ENCODE results near the gene ASXL3.

The ASXL3 gene

DNA sequence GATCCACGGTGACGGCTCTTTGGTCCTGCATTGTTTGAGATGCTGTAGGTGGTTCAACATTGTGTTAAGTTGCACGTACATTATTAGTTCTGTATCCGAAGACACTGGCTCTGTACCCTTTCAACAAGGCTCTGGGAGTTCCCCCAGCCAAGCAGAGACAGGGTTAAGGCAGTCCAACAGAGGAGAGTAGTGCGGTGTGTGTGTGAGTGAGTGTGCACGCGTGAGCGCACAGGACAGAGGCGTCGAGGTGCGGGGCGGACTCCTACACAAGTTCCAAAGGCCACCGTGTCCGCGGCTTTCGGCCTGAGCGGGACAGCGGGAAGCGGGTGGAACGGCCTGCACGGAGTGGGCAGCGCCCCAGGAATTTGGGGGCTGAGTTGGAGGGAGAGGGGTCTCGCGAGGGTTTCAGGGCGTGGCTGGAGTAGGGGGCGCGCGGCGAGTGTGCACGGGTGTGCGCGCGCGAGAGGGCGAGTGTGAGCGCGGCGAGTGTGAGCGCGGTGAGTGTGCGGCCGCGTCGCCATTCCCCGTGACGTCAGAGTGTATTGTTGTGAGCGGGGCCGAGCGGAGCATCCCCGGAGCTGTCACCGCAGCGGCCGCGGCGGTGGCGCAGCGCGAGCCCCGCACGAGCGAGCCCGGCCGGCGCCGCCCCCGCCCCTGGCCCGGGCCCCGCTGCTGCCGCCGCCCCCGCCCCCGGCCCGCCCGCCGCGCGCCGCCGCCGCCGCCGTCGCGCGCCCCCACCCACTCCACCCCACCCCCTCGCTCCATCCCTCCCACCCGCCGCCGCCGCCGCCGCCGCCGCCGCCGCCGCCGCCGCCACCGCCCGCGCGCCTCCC, at the start of gene ASXL3:
ASXL3 (plus strand) TSS at position 535 of the 833 bp plus-strand sequence. CDS start 413 bp downstream, outside the sequence.
- DNase-seq (ENCODE audit: low read depth in 2 of 3, low spot score in 2 of 3) = no peak

DNA sequence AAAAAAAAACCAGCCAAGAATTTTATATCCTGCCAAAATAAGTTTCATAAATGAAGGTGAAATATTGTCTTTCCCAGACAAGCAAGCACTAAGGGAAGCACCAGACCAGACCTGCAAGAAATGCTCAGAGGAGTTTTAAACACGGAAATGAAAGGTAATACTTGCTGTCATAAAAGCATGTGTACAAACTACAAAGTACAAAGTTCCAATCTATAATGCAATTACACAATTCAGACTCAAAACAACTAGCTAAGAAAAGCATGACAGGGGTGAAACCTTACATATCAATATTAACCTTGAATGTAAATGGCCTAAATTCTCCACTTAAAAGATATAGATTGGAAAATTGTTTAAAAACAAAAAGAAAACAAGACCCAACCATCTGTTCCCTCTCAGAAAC, 45.0 kb upstream of the ASXL3 start:
- no peak for DNase-seq (ENCODE audit: low read depth in 2 of 3, low spot score in 2 of 3)

DNA sequence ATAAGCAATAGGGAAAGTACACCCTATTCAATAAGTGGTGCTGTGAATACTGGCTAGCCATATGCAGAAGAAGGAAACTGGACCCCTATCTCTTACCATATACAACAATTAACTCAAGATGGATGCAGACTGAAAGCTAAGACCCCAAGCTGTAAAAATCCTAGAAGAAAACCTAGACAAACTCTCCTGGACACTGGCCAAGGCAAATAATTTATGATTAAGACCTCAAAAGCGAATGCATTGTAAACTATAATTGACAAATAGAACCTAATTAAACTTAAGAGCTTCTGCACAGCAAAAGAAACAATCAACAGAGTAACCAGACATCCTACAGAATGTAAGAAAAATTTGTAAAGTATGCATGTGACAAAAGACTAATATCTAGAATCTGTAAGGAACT, 41.1 kb upstream of the ASXL3 start:
- DNase-seq (ENCODE audit: low read depth in 2 of 3, low spot score in 2 of 3) = no peak

DNA sequence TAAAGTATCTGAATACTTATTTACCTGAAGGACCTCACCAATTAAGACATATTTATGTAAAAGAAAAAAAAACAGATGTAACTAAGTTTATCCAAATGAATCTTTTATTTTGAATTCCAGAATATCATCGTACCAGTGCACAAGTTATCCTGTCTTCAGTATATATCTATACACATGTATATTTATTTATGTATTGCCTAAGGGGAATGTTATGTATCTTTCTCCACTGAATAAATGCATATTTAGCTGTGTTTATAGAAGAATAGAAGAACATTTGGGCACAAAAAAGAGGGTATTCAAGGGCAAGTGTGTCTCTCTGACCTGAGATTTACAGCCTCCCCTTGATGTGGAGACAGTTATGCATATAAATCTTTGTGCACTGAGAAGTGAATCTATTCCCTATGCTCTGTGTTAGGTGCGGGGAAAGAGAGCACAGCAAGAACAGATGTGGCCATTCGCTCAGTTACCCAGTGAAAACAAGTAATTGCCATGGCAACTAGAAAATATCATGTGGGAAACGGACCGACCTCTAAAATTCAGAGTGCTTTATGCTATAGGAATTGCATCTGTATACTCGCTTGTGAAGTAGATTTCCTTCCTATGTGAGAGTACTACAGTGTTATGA, 39.5 kb upstream of the ASXL3 start:
- DNase-seq (ENCODE audit: low read depth in 2 of 3, low spot score in 2 of 3) = no peak

DNA sequence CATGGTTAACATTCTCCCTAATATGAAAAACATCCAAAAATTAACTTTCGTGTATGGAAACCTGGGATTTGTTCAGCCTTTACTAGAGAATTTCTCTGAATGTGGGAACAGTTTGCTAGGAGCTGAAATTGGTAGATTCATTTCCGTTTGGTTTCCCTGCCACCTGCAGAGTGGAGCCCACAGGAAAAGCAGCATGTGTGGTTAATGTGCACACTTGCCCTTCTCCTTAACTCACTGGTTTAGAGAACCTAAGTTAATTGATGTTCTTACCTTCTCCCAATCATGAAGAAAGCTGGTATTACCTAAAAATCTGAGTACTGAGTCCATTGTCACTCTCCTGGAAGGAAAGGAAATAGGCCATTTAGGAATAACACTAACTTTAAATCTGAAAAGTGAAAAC, 37.6 kb upstream of the ASXL3 start:
- no peak for DNase-seq (ENCODE audit: low read depth in 2 of 3, low spot score in 2 of 3)

DNA sequence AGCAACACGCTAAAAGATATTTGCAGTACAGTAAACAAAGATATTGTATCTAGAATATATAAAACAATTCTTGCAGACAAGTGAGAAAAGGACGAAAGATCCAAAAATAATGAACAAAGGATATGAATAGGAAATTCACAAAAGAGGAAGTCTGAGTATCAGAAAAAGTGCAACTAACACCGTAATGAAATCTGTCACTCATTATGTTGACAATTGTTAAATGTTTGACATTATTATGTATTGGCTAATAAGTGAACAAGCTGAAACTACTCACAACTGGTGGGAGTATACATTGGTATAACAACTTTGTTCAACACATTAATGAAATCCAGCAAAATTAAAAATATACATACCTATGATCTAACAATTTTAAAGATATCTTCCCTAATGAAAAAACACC, 36.7 kb upstream of the ASXL3 start:
- no peak for DNase-seq (ENCODE audit: low read depth in 2 of 3, low spot score in 2 of 3)

DNA sequence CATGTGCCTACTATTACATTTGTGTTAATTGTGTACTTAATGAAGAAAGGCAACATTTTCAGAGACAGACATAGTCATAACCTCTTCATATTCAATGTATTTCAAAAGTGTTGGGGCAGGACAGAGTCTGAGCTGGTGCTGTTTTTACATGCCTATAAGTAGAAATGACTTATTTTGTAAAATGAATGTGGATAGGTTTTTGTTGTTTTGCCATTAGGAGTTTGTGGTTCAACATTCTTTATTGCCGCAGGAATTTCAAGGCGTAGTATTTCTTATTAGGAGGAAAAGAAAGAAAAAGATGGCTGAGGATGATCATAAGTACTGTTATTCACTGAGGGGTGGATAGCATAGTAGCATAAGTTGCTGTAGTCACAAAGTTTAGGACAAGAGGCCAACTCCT, 21.2 kb upstream of the ASXL3 start:
- DNase-seq (ENCODE audit: low read depth in 2 of 3, low spot score in 2 of 3) = no peak

DNA sequence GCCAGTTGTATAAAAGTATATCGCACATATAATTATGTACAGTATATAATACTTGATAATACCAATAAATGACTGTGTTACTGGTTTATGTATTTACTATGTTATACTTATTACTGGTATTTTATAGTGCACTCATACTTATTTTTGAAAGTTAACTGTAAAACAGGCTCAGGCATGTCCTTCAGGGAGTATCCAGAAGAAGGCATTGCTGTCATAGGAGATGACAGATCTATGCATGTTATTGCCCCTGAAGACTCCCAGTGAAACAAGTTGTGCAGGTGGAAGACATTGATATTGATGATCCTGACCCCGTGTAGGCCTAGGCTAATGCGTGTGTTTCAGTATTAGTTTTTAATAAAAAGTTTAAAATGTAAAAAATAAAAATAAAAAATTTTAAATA, 20.3 kb upstream of the ASXL3 start:
- no peak for DNase-seq (ENCODE audit: low read depth in 2 of 3, low spot score in 2 of 3)

DNA sequence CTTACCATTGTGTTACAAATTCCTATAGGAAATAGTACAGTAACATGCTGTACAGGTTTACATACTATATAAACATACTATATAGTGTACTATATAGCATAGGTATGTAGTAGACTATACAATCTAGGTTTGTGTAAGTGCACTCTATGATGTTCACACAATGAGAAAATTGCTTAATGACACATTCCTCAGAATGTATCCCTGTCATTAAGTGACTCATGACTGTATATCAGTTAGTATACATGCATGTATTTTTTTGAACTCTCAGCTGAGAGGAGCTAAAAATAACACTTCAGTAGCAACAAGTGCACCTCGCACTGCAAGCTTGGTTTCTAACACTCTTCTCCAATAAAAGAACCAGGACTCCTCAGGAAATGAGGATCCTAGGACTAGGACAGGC, 19.5 kb upstream of the ASXL3 start:
- DNase-seq (ENCODE audit: low read depth in 2 of 3, low spot score in 2 of 3) = no peak

DNA sequence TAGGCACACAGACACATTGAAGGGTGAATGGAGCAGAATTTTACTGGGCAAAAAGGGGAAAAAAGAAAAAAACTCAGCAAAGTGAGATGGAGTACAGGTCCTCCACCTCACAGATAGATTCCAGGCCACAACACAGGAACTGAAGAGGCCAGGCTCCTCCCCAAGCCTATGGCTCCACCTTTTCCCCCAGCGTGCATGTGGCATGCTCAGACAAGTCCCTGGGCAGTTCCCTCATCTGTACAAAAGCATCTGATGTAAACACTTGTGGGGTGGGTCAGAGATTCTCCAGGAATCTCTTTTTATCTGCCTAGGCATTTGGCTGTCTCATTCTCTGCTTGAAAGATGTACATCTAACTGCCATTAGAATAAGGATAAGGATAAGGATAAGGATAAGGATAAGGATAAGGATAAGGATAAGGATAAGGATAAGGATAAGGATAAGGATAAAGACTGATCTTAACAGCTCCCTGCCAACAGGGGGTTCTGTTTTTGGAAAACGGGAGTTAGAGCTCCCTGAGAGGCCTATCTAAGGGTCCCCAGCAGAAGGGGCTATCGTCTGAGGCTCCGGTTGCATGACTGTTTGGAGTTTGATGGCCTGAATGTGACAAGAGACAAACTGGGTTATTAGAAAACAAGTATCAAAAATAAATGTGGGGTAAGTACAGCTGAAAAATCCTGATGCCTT, 17.2 kb upstream of the ASXL3 start:
- no peak for DNase-seq (ENCODE audit: low read depth in 2 of 3, low spot score in 2 of 3)

DNA sequence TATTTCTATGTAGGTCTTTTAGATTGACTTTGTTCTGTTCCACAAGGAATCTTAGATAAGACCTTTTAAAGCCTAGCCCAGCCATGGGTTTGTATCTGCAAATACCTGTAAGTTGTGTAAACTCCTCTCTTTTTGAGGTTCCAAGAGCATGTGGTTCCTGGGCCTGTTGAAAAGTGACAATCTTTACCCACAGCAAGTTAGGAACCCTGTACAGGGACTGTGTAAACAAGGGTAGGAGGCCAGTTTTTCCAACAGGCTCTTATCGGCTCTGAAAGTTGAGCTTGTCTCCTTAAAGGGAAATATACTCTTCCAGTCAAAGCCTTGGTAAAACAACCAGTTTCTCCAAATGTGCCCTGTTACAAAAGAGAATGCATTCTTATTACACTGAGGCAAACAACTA, 15.3 kb upstream of the ASXL3 start:
- DNase-seq (ENCODE audit: low read depth in 2 of 3, low spot score in 2 of 3) = no peak

DNA sequence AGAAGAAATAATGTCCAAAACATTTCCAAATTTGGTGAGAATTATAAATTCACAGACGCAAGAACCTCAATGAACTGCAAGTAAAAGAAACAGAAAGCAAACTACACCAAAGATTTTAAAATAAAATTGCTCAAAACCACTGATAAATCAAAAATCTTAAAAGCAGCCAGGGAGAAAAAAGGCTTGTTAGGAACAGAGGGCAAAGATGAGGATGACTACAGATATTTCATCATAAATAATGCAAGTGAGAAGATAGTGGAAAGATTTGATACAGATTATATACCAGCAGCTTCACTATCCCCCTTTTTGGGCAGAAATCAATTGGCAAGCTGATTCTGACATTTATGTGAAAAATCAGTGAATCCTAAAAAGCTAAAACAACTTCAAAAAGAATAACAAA, 10.3 kb upstream of the ASXL3 start:
- no peak for DNase-seq (ENCODE audit: low read depth in 2 of 3, low spot score in 2 of 3)

DNA sequence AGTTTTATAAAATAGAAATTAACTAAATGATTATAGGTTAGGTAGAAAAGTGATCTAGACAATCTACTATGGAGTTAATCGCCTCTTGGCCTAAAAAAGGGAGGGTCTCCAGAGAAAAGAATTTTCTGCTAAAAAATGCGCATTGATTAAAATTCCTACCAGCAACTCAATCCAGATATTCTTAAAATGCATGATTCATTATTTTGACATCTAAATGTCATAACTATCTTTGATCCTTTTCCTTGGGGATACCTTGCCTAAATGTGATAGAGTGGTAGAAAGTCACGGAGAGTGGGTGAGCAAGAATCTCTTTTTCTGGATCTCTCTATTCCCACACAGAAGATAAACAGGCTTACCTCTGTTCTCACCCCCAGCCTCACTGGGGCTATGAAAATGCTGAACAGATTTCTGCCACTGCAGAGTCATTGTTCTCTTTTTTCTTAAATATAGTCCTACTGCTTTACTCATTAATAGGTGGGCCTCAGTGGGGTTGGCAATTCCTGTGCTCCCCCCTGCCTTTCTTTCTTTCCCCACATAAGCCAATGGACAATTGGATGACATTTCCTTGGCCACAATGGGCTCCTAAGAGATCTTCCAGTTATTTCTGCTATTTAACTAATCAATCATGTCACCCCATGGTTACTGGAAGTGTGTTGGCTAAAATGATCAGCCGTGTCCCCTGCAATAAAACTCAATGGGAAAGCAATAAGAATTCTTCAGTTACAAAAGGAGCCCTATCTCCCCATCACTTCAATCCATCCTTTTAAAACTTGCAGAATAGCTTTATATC, 5.8 kb upstream of the ASXL3 start:
- no peak for DNase-seq (ENCODE audit: low read depth in 2 of 3, low spot score in 2 of 3)

DNA sequence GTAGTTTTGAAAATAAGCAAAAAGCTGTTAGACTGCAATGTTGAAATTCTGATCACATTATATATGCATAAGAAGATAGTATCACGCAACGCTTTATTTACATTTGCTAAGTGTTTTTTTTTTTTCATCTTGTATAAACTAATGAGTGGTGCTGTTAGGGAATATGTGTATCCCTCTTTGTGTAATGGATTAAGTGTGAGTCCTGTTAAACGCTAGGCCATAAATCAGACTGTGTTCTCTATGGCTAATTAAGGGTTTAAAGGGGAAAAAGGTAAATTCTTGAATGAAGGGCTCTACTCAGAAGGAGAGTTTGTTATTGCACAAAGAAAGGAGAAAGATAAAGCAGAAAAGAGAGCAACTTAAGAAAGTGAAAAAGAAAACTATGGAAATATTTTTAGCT, 4.8 kb upstream of the ASXL3 start:
- DNase-seq (ENCODE audit: low read depth in 2 of 3, low spot score in 2 of 3) = no peak

DNA sequence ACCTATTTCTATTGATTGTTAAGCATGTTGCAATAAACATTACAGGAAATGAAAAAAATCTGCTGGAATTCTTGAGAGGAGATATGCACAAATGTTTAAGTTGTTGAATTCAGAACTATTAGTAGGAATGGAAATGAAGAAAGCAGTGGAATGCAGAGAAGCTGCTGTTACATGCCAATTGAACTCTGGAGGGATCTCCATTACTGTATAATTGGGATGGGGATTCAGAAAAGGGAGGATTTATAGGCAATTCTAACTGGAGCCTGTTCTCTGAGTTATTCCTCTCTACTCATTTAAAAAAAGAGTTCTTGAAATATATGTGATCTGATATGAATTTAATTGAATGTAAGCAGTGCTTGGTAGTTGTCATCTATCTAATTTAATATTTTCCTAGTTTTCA, 2.6 kb upstream of the ASXL3 start:
- DNase-seq (ENCODE audit: low read depth in 2 of 3, low spot score in 2 of 3) = no peak

DNA sequence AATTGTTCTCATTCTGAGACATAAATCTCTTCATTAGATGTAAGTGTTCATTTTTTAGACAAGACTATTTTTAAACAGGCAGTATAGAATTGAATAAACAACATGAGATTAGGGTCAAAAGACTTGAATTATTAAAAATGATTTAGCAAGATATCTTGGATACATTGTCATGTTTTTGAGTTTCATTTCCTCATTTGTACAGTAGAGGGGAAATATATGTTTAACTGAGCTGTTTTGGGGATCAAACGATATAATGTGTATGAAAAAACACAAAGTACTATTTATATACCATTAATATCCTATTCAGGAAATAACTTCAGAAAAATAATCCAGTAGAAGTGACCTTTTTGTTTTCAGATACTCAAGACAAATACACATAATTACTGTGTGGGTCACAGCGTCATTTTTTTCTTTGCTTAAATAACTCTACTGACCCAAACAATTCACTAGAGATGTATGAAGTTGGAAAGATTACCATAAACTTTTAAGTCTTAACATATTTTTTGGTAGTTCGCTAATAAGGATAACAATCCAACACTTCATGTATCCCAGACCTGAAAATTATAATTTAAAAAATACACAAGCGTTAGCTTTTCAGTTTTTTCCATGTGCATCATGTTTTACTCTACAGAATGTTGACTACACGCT, 896 bp upstream of the ASXL3 start:
- DNase-seq (ENCODE audit: low read depth in 2 of 3, low spot score in 2 of 3) = no peak

DNA sequence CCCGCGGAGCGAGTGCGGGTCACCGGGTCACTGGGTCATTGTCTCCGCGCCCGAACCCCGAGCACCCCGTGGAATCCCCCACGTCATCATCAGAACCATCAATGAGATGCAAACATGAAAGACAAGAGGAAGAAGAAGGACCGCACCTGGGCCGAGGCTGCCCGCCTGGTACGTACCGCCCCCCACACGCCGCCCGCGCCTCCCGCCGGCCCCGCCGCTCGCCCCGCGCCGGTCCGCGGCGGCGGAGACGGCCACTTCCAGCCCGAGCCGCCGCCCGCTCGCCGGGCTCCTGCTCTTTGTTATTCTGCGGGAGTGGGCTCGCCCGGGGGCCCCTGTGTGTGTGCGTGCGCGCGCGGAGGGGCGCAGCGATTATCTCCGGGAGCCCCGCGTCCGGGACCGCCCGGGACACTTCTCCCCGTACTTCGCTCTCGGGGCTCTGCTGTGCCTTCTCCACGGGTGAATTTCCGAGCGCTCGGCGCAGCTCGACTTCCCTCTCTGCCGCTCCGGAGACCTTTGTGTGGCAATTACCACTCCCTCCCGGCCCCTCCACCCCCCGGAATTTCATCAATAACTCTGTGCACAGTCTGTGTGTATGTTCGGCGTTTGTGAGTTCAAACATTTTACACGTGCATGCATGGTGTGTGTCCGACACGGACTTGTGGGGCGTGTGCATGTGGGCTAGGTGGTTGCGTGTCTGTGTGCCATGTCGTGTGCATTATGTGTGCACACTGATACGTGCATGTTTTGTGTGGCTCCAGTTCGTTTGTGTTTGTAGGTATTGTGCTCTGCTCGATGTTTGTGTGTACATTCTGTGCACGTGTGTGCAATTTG, 714 bp downstream of the ASXL3 start:
- DNase-seq (ENCODE audit: low read depth in 2 of 3, low spot score in 2 of 3) = no peak

DNA sequence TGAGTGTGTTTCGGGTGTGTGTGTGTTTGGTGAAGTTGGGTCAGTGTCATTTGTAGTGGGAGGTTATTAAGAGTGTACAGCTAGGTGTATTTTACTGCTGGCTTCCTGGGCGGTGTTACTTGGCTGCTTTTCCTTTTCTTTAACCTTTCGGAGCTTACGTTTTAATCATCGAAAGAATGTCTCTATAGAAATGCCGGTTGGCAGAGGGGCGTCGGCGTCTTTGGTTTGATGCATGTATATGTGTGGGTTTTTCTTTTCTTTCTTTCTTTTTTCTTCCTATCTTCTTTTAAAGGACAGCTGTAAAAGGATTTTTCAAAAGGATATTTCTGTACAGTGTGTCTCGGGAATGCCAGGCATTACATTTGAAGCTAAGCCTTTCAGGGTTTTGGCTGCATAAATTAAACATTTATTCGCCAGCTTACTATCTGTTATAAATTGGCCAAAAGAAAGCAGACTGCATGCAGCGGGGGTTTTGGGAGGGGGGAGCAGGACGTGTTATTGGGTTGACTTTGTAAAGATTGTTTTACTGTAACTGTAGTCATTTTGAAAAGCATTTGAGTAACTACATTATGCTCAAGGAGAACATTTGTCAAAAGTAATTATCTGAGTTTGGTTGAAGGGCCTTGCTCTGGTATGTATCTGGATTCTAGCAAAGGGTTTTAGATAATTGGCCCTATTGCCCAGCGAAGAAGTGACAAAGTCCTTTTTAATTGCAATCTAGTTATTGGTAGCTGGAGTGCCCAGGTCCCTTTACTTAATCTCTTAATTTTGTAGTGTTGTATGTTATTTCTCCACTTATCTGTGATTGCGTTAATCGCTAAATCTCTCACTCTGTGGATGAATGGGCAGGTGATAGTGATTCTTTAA, 1.6 kb downstream of the ASXL3 start:
- DNase-seq (ENCODE audit: low read depth in 2 of 3, low spot score in 2 of 3) = no peak

DNA sequence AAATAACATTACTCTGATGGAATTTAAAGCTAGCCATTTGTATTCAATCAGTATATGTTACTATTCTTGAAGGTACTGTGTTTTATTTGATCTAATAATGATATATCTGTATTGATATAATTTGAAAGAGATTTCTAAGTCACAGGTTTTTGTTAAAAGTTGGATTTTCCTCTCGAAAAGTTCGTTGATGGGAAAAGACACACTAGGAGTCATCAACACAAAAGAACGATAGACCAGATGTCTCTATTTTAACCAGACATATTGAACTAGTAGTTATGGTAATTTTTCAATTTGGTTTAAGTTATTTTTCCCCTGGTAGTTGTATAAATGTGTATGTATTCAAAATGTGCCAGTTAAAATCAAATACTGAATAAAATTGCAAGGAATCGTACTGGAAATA, 2.5 kb downstream of the ASXL3 start:
- no peak for DNase-seq (ENCODE audit: low read depth in 2 of 3, low spot score in 2 of 3)
